ENCODE data around the gene GPR132. TPM values are rescaled to one million over a fixed set of nuclear protein-coding genes. Genes with fewer than 3 reads are reported as not detected.
"Not testable (repeated sequence)": the region's sequence is repeated elsewhere in the genome, so short reads cannot be mapped to it uniquely, and the experiment has no call there.

GPR132 gene
- total RNA-seq, 1 experiment from 2014 or later: not detected

DNA sequence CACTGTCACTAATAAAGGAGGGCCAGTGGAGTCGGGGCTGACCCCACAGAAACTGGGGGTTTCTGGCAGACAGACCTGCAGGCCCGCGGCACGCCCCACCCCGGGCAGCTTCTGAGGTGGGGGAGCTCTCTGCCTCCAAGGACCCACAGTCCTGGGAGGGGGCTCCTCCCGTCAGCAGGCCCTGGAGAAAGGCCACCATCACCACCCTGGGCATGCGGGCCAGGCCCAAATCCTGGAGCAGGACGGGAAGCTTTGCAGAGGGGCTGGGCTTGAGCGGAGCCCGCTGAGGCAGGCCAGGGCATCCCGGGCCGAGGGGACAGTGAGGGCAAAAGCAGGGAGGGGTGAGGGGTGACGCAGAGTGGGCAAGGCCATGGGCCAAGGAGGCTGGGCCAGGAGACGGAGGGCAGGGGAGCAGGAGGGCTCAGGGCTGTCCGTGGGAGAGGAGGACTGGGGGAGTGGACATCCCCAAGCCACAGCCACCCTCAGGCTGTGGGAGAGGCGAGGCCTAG is 11.1 kb upstream of the GPR132 start:
- DNase-seq (ENCODE audit: low spot score): no peak

DNA sequence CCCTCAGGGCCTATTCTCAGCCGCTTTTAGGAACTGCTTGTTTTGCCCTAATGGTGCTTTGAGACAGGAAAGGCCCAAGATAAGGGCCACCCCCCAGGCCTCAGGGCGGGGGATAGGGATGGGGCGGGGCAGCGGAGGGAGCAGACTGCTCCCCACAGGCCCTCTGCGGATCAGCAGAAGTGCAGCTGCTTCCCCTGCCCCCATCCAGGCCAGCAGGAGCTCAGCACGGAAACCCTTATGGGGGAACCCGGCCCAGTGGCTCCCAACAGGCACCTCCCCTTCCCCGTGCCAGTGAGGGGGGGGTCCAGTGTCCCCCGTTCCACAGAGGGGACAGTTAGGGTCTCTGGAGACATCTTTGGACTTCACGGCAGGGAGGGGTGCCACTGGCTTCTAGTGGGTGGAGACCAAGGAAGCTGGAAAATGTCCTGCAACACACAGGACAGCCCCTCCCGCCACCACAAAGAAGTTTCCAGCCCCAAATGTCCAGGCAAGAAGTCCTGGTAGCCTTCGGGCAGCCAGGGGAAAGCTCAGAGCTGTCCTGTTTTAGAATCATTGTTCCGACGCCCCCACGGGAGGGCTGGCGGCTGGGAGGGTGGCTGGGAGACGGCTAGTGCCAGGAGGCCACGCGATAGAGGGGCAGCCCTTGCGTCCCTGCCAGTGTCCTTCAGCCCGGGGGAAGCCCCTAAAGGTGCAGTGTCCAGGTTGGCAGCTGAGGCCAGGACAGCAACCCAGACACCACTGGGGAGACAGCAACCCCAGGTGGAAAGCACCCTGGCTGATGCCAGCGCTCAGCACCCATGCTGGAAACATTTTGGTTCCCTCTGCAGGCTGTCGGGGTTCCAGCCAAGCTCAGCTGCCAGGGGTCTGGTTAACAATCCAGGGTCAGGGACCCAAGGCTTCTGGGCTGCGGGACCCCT is 10.4 kb upstream of the GPR132 start:
- no peak for DNase-seq (ENCODE audit: low spot score)

DNA sequence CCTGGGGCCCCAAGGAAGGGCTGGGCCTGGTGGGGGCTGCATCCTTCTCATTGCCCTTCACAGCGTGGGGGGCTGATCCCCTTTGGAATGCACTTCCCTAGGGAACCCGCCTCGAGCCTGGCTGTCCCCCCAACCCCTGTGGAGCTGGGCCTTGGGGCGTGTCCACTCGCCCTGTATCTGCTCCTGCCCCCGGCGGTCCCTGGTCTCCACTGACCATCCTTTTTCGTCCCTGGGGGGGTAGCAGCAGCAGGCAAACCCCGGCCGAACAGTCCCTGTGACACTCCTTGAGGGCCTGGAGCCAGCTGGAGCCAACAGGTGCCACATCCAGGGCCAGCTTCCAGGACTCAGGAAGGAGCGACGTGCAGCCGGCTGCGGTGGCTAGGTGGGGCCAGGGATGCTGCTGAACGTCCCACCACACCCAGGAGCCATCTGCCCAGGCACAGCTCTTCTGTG is 9.4 kb upstream of the GPR132 start:
- DNase-seq (ENCODE audit: low spot score): no peak

DNA sequence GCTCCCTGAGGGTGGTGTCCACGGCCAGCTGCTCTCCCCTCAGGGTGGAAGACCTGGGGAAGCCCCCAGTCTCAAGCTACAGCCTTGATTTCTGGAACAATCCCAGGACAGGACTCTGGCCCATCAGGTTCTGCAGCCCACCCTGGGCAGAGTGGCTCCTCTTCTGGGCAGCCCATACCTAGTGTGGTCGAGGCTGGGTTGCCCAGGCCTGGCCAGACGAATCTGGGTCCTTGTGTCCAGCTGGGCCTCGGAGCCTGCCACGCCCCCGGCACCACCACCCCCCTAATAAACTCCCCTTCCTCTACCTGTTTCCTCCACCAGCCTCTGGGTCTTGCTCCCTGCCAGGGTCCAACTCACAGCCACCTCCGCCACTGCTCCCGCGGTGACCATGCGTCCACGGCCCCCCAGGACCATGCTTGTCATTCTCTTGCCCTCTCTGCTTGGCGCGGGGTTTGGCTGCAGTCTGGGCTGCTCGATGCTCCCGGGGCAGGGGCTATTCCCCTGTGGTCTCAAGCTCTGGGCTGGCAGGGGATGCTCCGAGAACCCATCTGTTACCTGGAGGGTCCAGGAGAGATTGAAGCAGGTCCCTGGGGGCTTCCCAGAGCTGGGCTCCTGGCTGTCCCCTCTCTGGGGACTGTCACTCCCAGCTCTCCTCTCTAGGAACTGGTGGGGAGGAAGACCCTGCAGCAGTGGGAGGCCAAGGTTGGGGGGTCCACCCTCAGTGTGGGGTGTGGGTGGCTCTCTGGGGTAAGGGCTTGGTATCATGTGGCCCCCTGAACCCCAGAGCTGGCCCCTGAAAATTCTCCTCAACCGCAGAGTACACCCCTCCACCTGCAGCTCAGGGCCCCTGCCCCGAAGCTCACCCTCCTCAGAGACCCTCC is 8.7 kb upstream of the GPR132 start:
- DNase-seq (ENCODE audit: low spot score): no peak

DNA sequence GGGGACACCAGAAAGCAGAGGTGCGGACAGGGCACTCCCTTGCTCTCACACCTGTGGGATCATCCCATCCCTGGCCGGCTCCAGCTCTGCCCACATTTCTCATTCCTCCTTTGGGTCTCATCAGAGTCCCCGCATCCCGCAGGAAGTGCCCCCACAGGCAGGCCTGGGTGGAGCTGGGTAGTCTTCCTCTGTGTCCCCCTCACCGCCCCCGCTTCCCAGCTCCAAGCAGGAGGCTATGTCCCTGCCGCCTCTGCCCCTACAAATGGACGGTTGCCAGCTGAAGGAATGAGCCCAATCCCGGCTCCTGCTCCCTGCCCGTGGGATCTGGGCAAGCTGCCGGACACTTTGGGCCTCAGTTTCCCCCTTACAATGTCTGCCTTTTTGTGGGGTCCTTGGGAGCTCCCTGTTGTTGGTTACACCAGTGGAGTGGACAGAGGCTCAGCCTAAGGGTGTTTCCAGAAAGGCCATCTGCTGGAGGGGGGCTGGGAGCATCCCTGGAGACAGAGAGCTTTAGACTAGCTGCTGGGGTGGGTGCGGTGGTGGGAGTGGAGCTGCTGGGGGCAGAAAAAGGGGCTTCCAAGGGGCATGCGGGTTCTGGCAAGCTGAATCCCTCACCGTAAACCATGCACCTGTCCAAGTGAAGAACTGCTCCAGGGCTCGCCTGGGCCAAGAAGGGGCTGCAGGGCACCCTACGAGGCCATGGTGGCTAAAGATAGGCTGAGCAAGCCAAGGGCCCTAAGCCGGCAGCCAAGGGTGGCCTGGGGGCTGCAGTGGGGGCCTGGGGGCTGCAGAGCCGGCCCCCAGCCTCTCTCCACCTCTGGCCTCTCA is 7.9 kb upstream of the GPR132 start:
- no peak for DNase-seq (ENCODE audit: low spot score)

DNA sequence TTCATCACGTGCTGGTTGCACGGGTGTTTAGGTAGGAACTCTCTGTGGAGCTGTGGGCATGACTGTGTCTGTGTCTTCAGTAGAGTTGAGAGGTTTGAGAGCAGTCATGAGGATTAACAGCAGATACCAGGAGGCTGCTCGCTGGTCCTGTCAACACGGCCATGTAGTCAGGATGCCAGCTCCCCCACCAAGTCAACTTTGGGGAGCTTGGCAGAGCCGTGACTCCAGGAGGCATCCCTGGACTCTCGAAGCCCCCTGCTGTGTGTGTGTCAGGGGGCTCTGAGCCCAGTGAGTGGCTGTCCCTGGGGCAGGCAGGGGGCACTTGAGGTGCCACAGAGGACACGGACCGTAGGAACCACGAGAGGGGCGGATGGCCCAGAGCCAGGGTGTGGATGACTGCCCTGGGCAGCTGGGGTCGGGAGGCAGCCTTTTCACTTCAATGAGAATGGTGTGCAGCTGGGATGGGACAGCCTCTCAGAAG is 7.2 kb upstream of the GPR132 start:
- no peak for DNase-seq (ENCODE audit: low spot score)

DNA sequence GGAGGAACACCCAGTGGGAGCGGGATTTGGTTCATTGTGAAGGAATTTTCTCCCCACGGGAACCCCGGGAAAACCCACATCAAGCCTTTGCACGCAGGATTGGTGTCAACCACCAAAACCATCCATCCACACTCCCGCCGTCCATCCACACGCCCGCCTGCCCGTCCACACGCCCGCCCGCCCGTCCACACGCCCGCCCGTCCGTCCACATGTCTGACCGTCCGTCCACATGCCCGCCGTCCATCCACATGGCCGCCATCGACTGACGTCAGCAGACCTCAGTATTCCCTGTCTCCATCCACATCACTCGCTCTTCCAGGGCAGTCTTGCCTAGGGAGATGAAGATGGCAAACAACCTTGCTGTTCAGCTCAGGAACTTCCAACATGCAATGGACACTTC is 6.7 kb upstream of the GPR132 start:
- DNase-seq (ENCODE audit: low spot score): no peak

DNA sequence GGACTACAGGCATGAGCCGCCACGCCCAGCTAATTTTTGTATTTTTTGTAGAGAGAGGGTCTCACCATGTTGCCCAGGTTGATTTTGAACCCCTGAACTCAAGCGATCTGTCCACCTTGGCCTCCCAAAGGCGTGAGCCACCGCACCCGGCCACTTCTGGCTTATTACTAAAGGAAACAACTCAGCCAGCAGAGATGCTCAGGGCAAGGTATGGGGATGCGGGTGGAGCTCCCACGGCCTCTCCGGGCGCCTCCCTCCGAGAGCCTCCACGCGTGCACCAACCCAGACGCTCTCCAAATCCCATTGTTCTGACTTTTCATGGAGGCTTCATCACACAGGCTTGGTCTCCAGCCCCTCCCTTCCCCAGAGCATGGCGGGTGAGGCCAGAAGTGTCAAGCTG is 6.1 kb upstream of the GPR132 start:
- DNase-seq (ENCODE audit: low spot score): no peak

DNA sequence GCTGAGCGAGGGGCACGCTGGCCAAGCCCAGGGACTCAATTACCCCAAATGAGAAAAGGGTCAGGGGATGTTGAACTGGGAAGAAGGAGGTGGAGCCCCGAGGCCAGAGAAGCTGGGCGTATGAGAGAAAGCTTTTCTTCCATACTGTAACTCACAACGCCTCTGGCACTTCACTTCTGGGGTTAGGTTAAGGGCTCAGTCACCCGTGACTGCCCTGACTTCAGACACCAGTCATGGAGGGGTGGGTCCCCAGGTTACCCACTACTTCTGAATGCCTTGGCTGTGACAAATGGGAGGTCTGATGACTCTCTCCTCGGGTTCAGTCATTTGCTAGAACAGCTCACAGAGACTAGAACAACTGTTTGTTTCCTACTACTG is 5.5 kb upstream of the GPR132 start:
- DNase-seq (ENCODE audit: low spot score): no peak

DNA sequence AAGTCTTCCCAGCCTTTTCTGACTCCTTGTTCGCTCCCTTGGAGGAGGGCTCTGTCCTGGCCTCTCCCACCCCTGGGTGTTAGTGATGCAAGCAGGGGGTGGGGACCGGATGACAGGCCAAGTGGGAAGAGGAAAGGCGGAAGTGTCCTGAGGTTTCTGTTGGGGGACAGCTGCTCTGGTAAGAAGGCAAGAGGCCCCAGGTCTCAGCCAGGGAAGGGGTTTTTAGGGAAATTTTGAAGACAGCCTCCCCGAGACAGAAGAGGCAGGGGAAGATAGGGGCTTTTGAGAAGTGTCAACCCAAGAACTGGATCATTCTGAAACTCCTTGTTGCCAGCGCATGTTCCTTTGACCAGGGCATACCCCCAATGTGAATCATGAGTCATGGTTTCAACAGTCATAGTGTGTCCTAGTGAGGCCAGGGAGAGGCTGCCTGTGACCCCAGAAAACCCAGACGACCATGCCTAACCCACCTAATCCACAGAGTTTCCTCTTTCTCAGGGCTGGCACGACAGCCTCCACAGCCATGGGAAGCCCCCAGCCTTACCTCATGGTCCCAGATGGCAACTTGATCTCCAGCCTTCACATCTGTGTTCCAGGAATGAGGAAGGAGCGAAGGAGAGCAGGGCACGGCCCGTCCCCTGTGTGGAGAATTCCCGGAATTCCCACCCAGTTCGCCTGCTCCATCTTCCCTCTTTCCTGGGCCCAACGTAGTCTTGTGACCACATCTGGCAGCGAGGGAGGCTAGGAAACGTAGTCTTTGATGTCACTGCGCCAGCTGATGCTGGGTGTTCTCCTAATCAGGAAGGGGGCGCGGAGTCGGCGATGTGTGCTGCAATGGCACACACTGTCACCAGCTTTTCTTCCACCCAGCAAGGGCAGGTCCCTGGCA is 4.9 kb upstream of the GPR132 start:
- no peak for DNase-seq (ENCODE audit: low spot score)

DNA sequence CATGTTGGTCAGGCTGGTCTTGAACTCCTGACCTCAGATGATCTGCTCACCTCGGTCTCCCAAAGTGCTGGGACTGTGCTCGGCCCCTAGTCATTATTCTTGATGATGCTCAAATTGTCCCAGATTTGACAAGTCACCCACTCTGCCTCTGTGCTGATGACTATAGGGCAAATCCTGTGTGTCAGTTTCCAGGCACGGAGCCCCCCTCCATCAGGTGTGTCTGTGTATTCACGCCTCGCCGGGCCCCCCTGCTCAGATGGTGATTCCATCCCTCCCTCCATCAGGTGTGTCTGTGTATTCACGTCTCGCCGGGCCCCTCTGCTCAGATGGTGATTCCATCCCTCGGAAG is 4.3 kb upstream of the GPR132 start:
- DNase-seq (ENCODE audit: low spot score): no peak

DNA sequence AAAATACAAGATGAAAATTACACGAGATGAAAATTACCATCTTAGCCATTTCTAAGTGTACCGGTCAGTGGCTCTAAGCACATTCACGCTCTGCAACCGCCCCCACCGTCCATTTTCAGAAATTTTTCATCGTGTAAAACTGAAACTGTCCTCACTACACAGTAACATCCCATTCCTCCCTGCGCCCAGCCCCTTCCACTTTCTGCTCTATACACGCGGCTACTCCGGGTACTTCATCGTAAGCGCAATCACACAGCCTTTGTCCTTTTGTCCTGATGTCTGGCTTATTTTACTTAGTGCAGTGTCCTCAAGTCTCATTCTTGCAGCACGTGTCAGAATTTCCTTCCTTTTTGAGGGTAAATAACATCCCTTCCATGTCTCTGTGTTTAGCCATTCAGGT is 3.6 kb upstream of the GPR132 start:
- DNase-seq (ENCODE audit: low spot score): no peak

DNA sequence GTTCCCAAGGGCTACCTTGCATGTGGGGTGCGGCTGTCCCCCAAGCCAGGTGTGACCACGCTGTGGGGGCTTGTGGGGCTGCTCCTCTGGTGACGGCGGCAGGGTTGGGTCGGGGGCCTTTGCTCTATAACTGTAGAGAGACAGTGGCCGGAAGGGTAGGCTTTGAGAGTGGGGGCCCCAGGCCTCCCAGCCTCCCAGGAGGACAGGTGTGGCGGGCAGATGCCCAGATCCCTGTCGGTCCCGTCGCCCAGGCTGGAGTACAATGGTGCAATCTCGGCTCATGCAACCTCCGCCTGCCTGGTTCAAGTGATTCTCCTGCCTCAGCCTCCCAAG is 2.7 kb upstream of the GPR132 start:
- no peak for DNase-seq (ENCODE audit: low spot score)

DNA sequence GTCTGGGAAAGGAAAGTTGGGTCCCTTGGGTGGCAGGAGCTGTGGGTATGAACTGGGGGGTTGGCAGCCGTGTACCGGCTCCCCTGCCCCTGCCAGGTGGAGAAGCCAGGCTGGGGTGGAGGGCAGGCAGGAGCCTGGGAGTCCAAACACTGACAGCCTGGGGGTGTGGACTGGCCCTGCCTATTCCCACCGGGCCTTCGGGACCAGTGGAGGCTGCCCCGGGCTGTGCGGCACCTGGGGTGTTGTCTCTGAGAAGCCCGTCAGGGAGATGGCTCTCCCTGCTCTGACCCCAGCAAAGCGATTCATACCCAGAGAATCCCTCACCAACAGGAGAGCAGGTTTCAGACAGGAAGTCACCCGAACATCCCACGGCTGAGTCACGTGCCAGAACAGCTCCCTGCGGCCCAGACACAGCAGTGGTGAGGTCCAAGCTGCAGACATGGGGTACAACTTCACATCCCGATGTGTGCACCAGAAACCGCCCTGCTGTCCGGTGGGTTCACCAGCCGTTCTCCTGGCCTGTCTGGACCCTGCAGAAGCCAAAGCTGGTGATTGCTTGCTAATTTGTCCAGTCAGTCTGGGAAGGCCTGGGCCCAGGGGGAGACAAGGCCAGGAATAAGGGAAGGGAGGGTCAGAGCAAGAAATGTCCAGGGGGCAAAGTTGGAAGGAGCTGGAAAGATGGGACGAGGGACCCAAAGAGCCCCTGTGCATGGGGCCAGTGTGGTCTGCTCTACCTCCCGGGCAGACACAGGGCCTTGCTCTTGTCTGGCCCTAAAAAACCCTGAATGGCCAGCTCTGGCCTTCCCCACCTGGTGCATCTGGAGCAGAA is 2.1 kb upstream of the GPR132 start:
- no peak for DNase-seq (ENCODE audit: low spot score)

DNA sequence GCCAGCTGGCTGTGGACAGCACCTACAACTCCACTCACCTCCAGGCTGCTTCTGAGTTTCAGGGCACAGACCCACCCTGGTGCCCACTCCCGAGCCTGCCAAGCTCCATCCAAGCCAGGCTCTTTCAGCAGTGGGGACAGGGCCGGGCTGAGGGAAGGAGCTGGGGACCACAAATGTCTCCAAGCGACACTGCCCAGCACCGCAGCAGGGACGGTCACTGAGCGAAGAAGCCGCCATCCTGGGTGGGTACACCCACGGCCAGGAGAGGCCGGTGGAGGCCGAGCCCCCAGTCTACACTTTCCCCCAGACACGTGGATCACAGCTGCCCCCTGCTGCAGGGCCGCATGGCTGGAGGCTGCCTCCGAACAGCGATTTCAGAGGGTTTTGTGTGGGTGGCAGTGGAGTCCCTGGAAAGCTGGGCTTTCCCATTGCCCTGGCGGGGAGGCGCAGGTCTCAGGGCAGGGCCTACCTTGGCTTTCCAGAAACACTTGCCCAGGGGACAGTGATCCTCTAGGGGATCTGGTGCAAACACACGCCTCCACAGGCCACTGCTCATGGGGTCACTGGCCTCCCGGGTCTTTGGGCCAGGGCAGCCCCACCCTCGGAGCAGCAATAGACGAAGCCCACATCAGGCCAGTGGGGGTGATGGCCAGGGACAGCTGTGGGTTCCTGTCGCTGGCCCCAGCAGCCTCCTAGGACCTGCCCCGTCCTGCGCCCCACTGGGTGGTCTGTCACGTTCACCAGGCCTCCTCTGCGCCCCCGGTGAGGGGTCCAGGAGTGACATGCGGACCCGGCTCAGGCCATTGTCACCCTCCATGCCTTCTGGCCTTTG is 1.2 kb upstream of the GPR132 start:
- DNase-seq (ENCODE audit: low spot score): no peak

DNA sequence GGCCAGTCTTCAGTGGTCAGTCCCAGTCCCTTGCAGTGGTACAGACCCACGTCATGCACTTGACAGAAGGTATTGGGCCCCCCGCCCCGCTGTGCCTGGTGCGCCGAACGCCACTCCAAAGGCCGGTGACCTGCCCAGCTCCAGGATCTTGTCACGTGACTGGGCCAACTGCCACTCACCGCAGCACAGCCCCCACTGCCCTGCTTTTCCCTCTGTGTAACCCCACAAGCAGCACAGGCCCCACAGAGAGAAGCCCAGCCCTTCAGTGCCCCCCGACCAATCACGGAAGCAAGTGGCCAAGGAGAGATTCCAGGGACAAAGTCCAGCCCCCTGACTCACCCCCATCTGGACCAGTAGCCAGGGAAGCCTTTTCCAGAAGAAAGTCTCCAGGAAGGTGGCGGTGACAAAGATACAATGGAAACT is 498 bp downstream of the GPR132 start:
- no peak for DNase-seq (ENCODE audit: low spot score)

DNA sequence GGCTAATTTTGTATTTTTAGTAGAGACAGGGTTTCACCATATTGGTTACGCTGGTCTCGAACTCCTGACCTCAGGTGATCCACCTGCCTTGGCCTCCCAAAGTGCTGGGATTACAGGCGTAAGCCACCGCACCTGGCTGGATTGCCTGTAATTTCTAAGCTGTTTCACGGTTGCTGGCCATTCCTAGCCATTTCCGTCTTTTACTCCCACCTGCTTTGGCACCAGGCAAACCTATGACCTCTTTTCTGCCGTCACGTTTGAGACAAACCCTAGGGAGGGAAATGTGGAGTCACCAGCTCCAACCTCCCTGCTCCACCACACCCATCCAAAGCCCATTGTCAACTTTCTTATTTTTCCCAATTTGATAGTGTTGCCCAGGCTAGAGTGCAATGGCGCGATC is 1.2 kb downstream of the GPR132 start:
- no peak for DNase-seq (ENCODE audit: low spot score)

DNA sequence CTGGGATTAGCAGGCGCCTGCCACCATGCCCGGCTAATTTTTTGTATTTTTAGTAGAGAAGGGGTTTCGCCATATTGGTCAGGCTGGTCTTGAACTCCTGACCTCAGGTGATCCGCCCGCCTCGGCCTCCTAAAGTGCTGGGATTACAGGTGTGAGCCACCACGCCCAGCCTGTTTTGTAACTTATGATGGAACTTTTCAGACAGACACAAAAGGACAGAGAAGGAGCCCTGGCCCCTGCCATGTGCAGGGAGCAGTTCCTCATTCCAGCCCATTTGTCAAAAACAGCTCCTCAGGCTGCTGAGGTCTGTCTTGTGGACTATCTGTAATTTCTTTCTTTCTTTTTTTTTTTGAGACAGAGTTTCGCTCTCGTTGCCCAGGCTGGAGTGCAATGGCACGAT is 1.7 kb downstream of the GPR132 start:
- DNase-seq (ENCODE audit: low spot score): not testable (repeated sequence)

DNA sequence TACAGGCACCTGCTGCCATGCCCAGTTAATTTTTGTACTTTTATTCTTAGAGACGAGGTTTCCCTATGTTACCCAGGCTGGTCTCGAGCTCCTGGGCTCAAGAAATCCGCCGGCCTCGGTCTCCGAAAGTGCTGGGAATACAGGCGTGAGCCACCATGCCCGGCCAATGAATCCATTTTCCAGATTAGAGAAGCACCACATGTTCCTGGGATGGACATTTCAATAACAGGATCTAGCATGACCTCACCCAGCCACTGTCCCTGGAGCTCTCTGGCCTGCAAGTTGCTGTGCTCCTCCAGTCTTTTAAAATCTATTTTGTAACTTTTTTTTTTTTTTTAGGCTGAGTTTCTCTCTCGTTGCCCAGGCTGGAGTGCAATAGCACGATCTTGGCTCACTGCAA is 2.2 kb downstream of the GPR132 start:
- DNase-seq (ENCODE audit: low spot score): no peak

All from HT-29 (cell line).